GM12878 (cell line): Measurements from ENCODE around the gene SASH1. TPM values are rescaled to one million over a fixed set of nuclear protein-coding genes. Genes with fewer than 3 reads are reported as not detected.

Experiments
- ATAC-seq: fragments of 200-7000 bp; cut with Tn5 transposase; 3 replicates; pipeline ENCODE4 v1.9.1; 2020; ENCODE audit warnings: mild to moderate bottlenecking, moderate library complexity
- BruUV-seq: library from RNA; stranded (reverse); fragments of 400-500 nt; replicated peaks from 2 replicates; lab custom pipeline; 2021; lab: Mats Ljungman, UMichigan
- CTCF ChIA-PET: fragments of 300-600 bp; sonication (Branson Sonifier 250); formaldehyde crosslinking; extraction: SDS; loops from one replicate; lab custom pipeline; 2021; ENCODE audit warnings: inconsistent platforms; lab: Yijun Ruan, JAX
- POLR2A ChIA-PET: fragments of 350-600 bp; formaldehyde crosslinking; extraction: SDS; loops from one replicate; lab custom pipeline; 2021; ENCODE audit warnings: inconsistent platforms; lab: Charles Lee
- RAD21 ChIA-PET: fragments of 300-600 bp; sonication (Branson Sonifier 250); formaldehyde crosslinking; loops from one replicate; lab custom pipeline; 2023; ENCODE audit warnings: antibody characterized with exemption; ENCODE audit not compliant: unreplicated experiment; lab: Charles Lee
- SMC1A ChIA-PET: fragments of 300-600 bp; sonication (Branson Sonifier 250); formaldehyde crosslinking; loops from one replicate; lab custom pipeline; 2023; ENCODE audit not compliant: unreplicated experiment, uncharacterized antibody; lab: Charles Lee
- DNase-seq: peaks from one replicate; pipeline ENCODE4 v3.0.0-alpha.2; 2011; ENCODE audit warnings: low read depth, low spot score
- FAIRE-seq: peaks from 3 replicates; lab custom pipeline; 2011; peaks lifted over from hg19 to GRCh38; lab: Jason Lieb, UNC
- H2AFZ ChIP-seq: 2 replicates; pipeline ENCODE4 v1.6.0; 2011; ENCODE audit warnings: low read depth, low read length, control low read depth; ENCODE audit not compliant: control insufficient read depth
- H3K27ac ChIP-seq: 2 replicates; pipeline ENCODE4 v1.5.1; 2011; ENCODE audit warnings: control low read depth; ENCODE audit not compliant: control insufficient read depth, insufficient read depth
- H3K27me3 ChIP-seq, 2 experiments: replicated peaks in 1 of 2; 2 replicates each; pipeline versions ENCODE4 v1.6.0 to v1.6.1; 2011; ENCODE audit warnings: low read length in 1 of 2; ENCODE audit not compliant: control insufficient read depth in 2 of 2, insufficient read depth in 2 of 2
- H3K36me3 ChIP-seq, 2 experiments: 2 replicates each; pipeline ENCODE4 v1.5.1; 2011; ENCODE audit warnings: low read length in 1 of 2; ENCODE audit not compliant: control insufficient read depth in 2 of 2, insufficient read depth in 2 of 2
- H3K4me1 ChIP-seq: 2 replicates; pipeline ENCODE4 v1.6.1; 2011; ENCODE audit warnings: mild to moderate bottlenecking, low read length, moderate library complexity, mixed read lengths; ENCODE audit not compliant: control insufficient read depth, insufficient read depth
- H3K4me2 ChIP-seq: 2 replicates; pipeline ENCODE4 v1.6.0; 2011; ENCODE audit warnings: control low read depth; ENCODE audit not compliant: control insufficient read depth, insufficient read depth
- H3K4me3 ChIP-seq: fragments of 200-600 bp; sonication (generic); 2 replicates; pipeline ENCODE4 v1.5.1; 2016
- H3K79me2 ChIP-seq: 2 replicates; pipeline ENCODE4 v1.6.0; 2011; ENCODE audit warnings: low read length; ENCODE audit not compliant: control insufficient read depth, insufficient read depth
- H3K9ac ChIP-seq: 2 replicates; pipeline ENCODE4 v1.8.0; 2011; ENCODE audit warnings: low read length, control low read depth, mixed read lengths; ENCODE audit not compliant: control insufficient read depth, insufficient read depth
- H3K9me3 ChIP-seq: replicated peaks from 3 replicates; pipeline ENCODE4 v1.5.1; 2011; ENCODE audit warnings: mild to moderate bottlenecking, low read length; ENCODE audit not compliant: control insufficient read depth, insufficient read depth
- H4K20me1 ChIP-seq: 2 replicates; pipeline ENCODE4 v1.6.0; 2011; ENCODE audit not compliant: control insufficient read depth, insufficient read depth
- BACH1 ChIP-seq: fragments of 450-650 bp; IDR thresholded peaks from 2 replicates; pipeline ENCODE4 v1.6.1; 2017; ENCODE audit warnings: mild to moderate bottlenecking, borderline replicate concordance
- BCL11A ChIP-seq: IDR thresholded peaks from 2 replicates; pipeline ENCODE4 v1.6.1; 2011; ENCODE audit warnings: low read depth, low read length
- BCL3 ChIP-seq: IDR thresholded peaks from 2 replicates; pipeline ENCODE4 v1.6.1; 2011; ENCODE audit warnings: borderline replicate concordance, low read depth, mild to moderate bottlenecking, moderate library complexity, low read length; ENCODE audit not compliant: insufficient read depth, poor library complexity, severe bottlenecking
- CEBPB ChIP-seq, 2 experiments: fragments of 150-350 bp in 1 of 2; IDR thresholded peaks; 2 replicates each; pipeline ENCODE4 v1.6.1; 2012 to 2014; ENCODE audit warnings: low read depth in 2 of 2, low read length in 2 of 2, borderline replicate concordance in 1 of 2, inconsistent platforms in 1 of 2
- ETV6 ChIP-seq, 2 experiments: fragments of 450-650 bp in 1 of 2; IDR thresholded peaks in 1 of 2; conservative IDR thresholded peaks in 1 of 2; 2 replicates each; pipeline ENCODE4 v1.6.1; 2014; ENCODE audit warnings: antibody characterized with exemption in 1 of 2, borderline replicate concordance in 1 of 2, low read depth in 1 of 2, mild to moderate bottlenecking in 1 of 2, moderate library complexity in 1 of 2
- IRF3 ChIP-seq: fragments of 450-650 bp; IDR thresholded peaks from 2 replicates; pipeline ENCODE4 v1.6.1; 2014; ENCODE audit warnings: mild to moderate bottlenecking
- KLF5 ChIP-seq: fragments of 450-650 bp; IDR thresholded peaks from 2 replicates; pipeline ENCODE4 v1.6.1; 2014; ENCODE audit warnings: mild to moderate bottlenecking; ENCODE audit not compliant: partially characterized antibody
- MAX ChIP-seq: IDR thresholded peaks from 2 replicates; pipeline ENCODE4 v1.6.1; 2012; ENCODE audit warnings: low read depth, low read length, improper control_type of control experiment
- NFYB ChIP-seq: IDR thresholded peaks from 2 replicates; pipeline ENCODE4 v1.6.1; 2011; ENCODE audit warnings: low read depth, mild to moderate bottlenecking, low read length, improper control_type of control experiment, moderate library complexity; ENCODE audit not compliant: insufficient read depth
- NKRF ChIP-seq: fragments of 450-650 bp; conservative IDR thresholded peaks from 2 replicates; pipeline ENCODE4 v1.6.1; 2017; ENCODE audit warnings: mild to moderate bottlenecking, moderate library complexity
- PKNOX1 ChIP-seq: fragments of 450-650 bp; IDR thresholded peaks from 2 replicates; pipeline ENCODE4 v1.6.1; 2016; ENCODE audit warnings: mild to moderate bottlenecking
- SREBF1 ChIP-seq: IDR thresholded peaks from 2 replicates; pipeline ENCODE4 v1.6.1; 2012; ENCODE audit warnings: mild to moderate bottlenecking, low read length
- STAT3 ChIP-seq: IDR thresholded peaks from 2 replicates; pipeline ENCODE4 v1.6.1; 2011; ENCODE audit warnings: low read depth, low read length, improper control_type of control experiment
- TAF1 ChIP-seq: IDR thresholded peaks from 2 replicates; pipeline ENCODE4 v1.6.1; 2011; ENCODE audit warnings: mild to moderate bottlenecking, low read depth, low read length, borderline replicate concordance
- ZBTB11 ChIP-seq: fragments of 450-650 bp; formaldehyde crosslinking; IDR thresholded peaks from 2 replicates; pipeline ENCODE4 v1.5.0; 2022; ENCODE audit warnings: mild to moderate bottlenecking, missing genetic modification characterization
- WGBS: methylation state at CpG from one replicate; pipeline ENCODE4 v1.1.6; 2016; ENCODE audit warnings: low lambda C conversion rate; ENCODE audit not compliant: insufficient replicate concordance, insufficient coverage; ENCODE audit errors: missing lambda C conversion rate; 5-methylcytosine and 5-hydroxymethylcytosine counted together
- in situ Hi-C: fragments of 300-500 bp; cut with MboI; formaldehyde crosslinking; loops from 9 replicates; pipeline ENCODE4 v1.14.3; 2018; ENCODE audit warnings: mixed read lengths
- intact Hi-C: fragments of 100-400 bp; cut with micrococcal nuclease; formaldehyde crosslinking; loops from one replicate; pipeline ENCODE4 v1.14.2; 2022; ENCODE audit not compliant: unreplicated experiment
- polyA plus RNA-seq, 11 experiments: library from polyadenylated mRNA; depleted of rRNA in 4 of 11; unstranded in 6 of 11; stranded (reverse) in 5 of 11; fragments of >200 nt; fragmentation: Nextera tagmentation in 4 of 11; fragmentation: Illumina TruSeq in 1 of 11; extraction: Ambion mirVana in 4 of 11; extraction: Trizol in 1 of 11; gene quantifications; 1 replicate in 1 of 11; 2 replicates in 10 of 11; pipeline versions ENCODE4 v1.2.1 to v1.2.3, GENCODE V29; 2011 to 2016; ENCODE audit warnings: inconsistent platforms in 2 of 11, missing spikeins in 2 of 11, low read depth in 1 of 11
- total RNA-seq, 4 experiments: library from RNA; depleted of rRNA in 3 of 4; stranded (reverse); fragments of >200 nt in 3 of 4; fragmentation: Illumina TruSeq in 1 of 4; extraction: Trizol in 1 of 4; gene quantifications; 2 replicates each; pipeline versions ENCODE4 v1.2.1 to v1.2.3, GENCODE V29; 2013 to 2021

SASH1 gene
- total and polyA plus RNA-seq, 10 of the 15 experiments (the other 5 are each of a cell fraction or from before 2014, with no cell fraction given) = 0.01 to 0.73 (median 0.14) TPM; not detected in 4

- intact Hi-C loops = no loop called here
- no peak for TF ChIP-seq TAF1
- no peak for TF ChIP-seq NKRF
- TF ChIP-seq MAX = no peak
- TF ChIP-seq SREBF1 = no peak
- TF ChIP-seq ETV6 (conservative IDR thresholded peaks at IDR 0.05 in 1 of 2, IDR thresholded peaks at IDR 0.05 in 1 of 2; ENCODE audit: borderline replicate concordance in 1 of 2, low read depth in 1 of 2) = no peak
- no peak for TF ChIP-seq STAT3
- TF ChIP-seq BCL3 = no peak
- TF ChIP-seq KLF5 = no peak
- no peak for TF ChIP-seq CEBPB (IDR thresholded peaks at IDR 0.05; ENCODE audit: borderline replicate concordance in 1 of 2, low read depth in 2 of 2, low read length in 2 of 2)
- no peak for TF ChIP-seq PKNOX1
- TF ChIP-seq ZBTB11 (CRISPR knock-in tag) = no peak
- no peak for TF ChIP-seq BCL11A
- TF ChIP-seq IRF3 = no peak
- no peak for TF ChIP-seq NFYB
- no peak for TF ChIP-seq BACH1
Measured at GRCh38 chr6:148417045-148417444, 74.4 kb downstream of the SASH1 start.

More at GRCh38 chr6:148417045-148417444, 74.4 kb downstream of the SASH1 start:
- CTCF ChIA-PET = no interaction called here
- in situ Hi-C loops = no loop called here
- no peak overlapping the region for H3K9ac ChIP-seq
- no peak overlapping the region for H2AFZ ChIP-seq
- no peak overlapping the region for H3K27ac ChIP-seq
- RAD21 ChIA-PET = no interaction called here
- ATAC-seq (no peak), DNase-seq (no peak), FAIRE-seq (no peak)
- no peaks in the 10 kb centered on the region for H3K4me1 ChIP-seq
- no peaks in the 10 kb centered on the region for H3K36me3 ChIP-seq
- BruUV-seq = no TSS peak
- H3K4me3 ChIP-seq = no peak overlapping the region
- WGBS = 61% methylated on average over 8 of the region's 8 CpGs
- H3K79me2 ChIP-seq = no peaks in the 10 kb centered on the region
- SMC1A ChIA-PET = no interaction called here
- H3K4me2 ChIP-seq = no peak overlapping the region
- H3K9me3 ChIP-seq = no peaks in the 10 kb centered on the region
- POLR2A ChIA-PET = no interaction called here
- H4K20me1 ChIP-seq = no peaks in the 10 kb centered on the region
- H3K27me3 ChIP-seq = no peaks in the 10 kb centered on the region
